ENCODE data around the gene ADAT3.
"Not testable (repeated sequence)": the region's sequence is repeated elsewhere in the genome, so short reads cannot be mapped to it uniquely, and the experiment has no call there.

The ADAT3 gene

GRCh38 chr19:1884719-1885334, 20.4 kb upstream of the ADAT3 start:
- in situ Hi-C loops (cut with MboI; ENCODE audit: low sequenced_read_pairs, unreplicated experiment), result no loop called here
- TF ChIP-seq CTCF (IDR thresholded peaks at IDR 0.05; ENCODE audit: borderline replicate concordance, control extremely low read depth, extremely low read depth, insufficient read depth, missing control alignments), result no peak
- DNase-seq (ENCODE audit: low spot score), result no peak

GRCh38 chr19:1885398-1886119, 19.6 kb upstream of the ADAT3 start, which contains the start of gene ABHD17A:
Gene ABHD17A, minus strand, starts transcription at chr19:1885496. Its CDS starts 3,930 bp downstream, at chr19:1881566.
- in situ Hi-C loops (cut with MboI; ENCODE audit: low sequenced_read_pairs, unreplicated experiment), result not testable (repeated sequence)
- peak; percentile 98 for DNase-seq (ENCODE audit: low spot score)

GRCh38 chr19:1886360-1886759, 18.8 kb upstream of the ADAT3 start:
- DNase-seq (ENCODE audit: low spot score); in situ Hi-C loops (cut with MboI; ENCODE audit: low sequenced_read_pairs, unreplicated experiment): not testable (repeated sequence)

GRCh38 chr19:1888385-1888784, 16.8 kb upstream of the ADAT3 start:
- TF ChIP-seq CTCF (IDR thresholded peaks at IDR 0.05; ENCODE audit: borderline replicate concordance, control extremely low read depth, extremely low read depth, insufficient read depth, missing control alignments), result no peak
- in situ Hi-C loops (cut with MboI; ENCODE audit: low sequenced_read_pairs, unreplicated experiment), result no loop called here
- no peak for DNase-seq (ENCODE audit: low spot score)

GRCh38 chr19:1889907-1890306, 15.3 kb upstream of the ADAT3 start:
- DNase-seq (ENCODE audit: low spot score), result no peak
- in situ Hi-C loops (cut with MboI; ENCODE audit: low sequenced_read_pairs, unreplicated experiment), result no loop called here
- no peak for TF ChIP-seq CTCF (IDR thresholded peaks at IDR 0.05; ENCODE audit: borderline replicate concordance, control extremely low read depth, extremely low read depth, insufficient read depth, missing control alignments)

GRCh38 chr19:1893791-1894190, 11.4 kb upstream of the ADAT3 start:
- no peak for TF ChIP-seq CTCF (IDR thresholded peaks at IDR 0.05; ENCODE audit: borderline replicate concordance, control extremely low read depth, extremely low read depth, insufficient read depth, missing control alignments)
- in situ Hi-C loops (cut with MboI; ENCODE audit: low sequenced_read_pairs, unreplicated experiment), result no loop called here
- DNase-seq (ENCODE audit: low spot score), result no peak

GRCh38 chr19:1896508-1896907, 8.7 kb upstream of the ADAT3 start:
- in situ Hi-C loops (cut with MboI; ENCODE audit: low sequenced_read_pairs, unreplicated experiment), result no loop called here
- no peak for TF ChIP-seq CTCF (IDR thresholded peaks at IDR 0.05; ENCODE audit: borderline replicate concordance, control extremely low read depth, extremely low read depth, insufficient read depth, missing control alignments)
- DNase-seq (ENCODE audit: low spot score), result no peak
